ENCODE results near the gene UBE2J2.

UBE2J2 gene

GRCh38 chr1:1295154-1295923 is 21.7 kb upstream of the UBE2J2 start:
- DNase-seq (ENCODE audit: low read depth), result no peak

- DNase-seq (ENCODE audit: low read depth), result no peak
Observed at GRCh38 chr1:1294250-1294890, 20.7 kb upstream of the UBE2J2 start.

GRCh38 chr1:1293263-1294249 is 19.9 kb upstream of the UBE2J2 start:
- DNase-seq (ENCODE audit: low read depth), result no peak

- no peak for DNase-seq (ENCODE audit: low read depth)
Observed at GRCh38 chr1:1292851-1293250, 19.2 kb upstream of the UBE2J2 start.

- DNase-seq (ENCODE audit: low read depth), result no peak
Observed at GRCh38 chr1:1292442-1292779, 18.8 kb upstream of the UBE2J2 start.

GRCh38 chr1:1291548-1292441 is 18.1 kb upstream of the UBE2J2 start:
- no peak for DNase-seq (ENCODE audit: low read depth)

GRCh38 chr1:1291023-1291528 is 17.4 kb upstream of the UBE2J2 start:
- no peak for DNase-seq (ENCODE audit: low read depth)

- no peak for DNase-seq (ENCODE audit: low read depth)
Observed at GRCh38 chr1:1290238-1290731, 16.6 kb upstream of the UBE2J2 start.

- DNase-seq (ENCODE audit: low read depth), result no peak
Observed at GRCh38 chr1:1287288-1288110, 13.8 kb upstream of the UBE2J2 start.

GRCh38 chr1:1286313-1287261 is 12.9 kb upstream of the UBE2J2 start:
- no peak for DNase-seq (ENCODE audit: low read depth)

GRCh38 chr1:1285611-1286311 is 12.1 kb upstream of the UBE2J2 start:
- DNase-seq (ENCODE audit: low read depth), result no peak

- no peak for DNase-seq (ENCODE audit: low read depth)
Observed at GRCh38 chr1:1285102-1285571, 11.5 kb upstream of the UBE2J2 start.

- DNase-seq (ENCODE audit: low read depth), result no peak
Observed at GRCh38 chr1:1284221-1285101, 10.8 kb upstream of the UBE2J2 start.

GRCh38 chr1:1283821-1284220 is 10.2 kb upstream of the UBE2J2 start:
- DNase-seq (ENCODE audit: low read depth), result no peak

GRCh38 chr1:1282998-1283397 is 9.3 kb upstream of the UBE2J2 start:
- DNase-seq (ENCODE audit: low read depth), result no peak

GRCh38 chr1:1281533-1282321 is 8.1 kb upstream of the UBE2J2 start:
- DNase-seq (ENCODE audit: low read depth), result no peak

Data from T-helper 22 cell (primary cell).